Measurements from ENCODE around the gene CA5A.

Gene CA5A

DNA sequence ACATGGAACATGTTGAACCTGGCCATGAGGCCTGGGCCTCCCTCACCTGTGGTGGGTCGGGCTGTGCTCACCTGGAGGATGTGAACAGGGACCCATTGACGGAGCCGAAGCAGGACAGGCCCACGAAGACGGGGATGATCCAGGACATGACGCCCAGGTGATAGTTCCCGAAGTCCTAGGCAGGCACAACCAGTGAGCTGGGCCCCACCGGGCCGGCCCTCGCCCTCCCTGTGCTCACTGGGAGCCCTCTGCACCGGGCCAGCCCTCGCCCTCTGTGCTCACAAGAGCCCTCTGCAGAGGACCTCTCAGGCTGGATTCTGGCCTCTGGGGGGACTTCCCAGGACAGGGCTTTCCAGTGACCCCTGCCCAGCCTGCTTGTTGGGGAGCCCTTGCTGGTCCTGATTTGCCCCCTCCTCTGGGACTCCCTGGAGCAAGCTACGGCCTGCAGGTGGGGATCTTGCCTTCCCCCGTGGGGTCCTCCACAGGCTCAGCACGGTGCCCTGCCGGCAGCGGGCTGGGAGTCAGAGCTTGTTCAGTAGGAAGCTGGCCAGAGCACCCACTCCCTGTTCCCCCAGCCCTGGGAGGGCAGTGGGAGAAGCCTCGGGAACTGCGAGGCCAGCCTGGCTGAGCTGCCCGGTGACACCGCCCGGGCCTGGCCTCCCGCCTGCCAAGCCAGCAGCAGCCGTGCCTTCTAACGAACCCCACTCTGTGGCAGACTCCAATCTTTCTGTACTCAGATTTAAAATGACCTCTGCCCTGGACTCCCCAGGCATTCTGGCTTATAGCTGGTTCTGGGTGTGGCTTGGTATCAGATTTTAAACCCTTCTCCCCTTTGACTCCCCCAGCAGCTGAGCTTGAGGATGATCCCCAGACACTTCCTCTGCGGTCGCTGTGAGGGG, 97.4 kb downstream of the CA5A start:
- H3K4me3 ChIP-seq (replicated peaks in 1 of 2; ENCODE audit: low read depth in 2 of 2, low read length in 2 of 2), result no peak overlapping the region
- DNase-seq (ENCODE audit: low read depth in 2 of 2), result no peak
- TF ChIP-seq, protein P1, sequence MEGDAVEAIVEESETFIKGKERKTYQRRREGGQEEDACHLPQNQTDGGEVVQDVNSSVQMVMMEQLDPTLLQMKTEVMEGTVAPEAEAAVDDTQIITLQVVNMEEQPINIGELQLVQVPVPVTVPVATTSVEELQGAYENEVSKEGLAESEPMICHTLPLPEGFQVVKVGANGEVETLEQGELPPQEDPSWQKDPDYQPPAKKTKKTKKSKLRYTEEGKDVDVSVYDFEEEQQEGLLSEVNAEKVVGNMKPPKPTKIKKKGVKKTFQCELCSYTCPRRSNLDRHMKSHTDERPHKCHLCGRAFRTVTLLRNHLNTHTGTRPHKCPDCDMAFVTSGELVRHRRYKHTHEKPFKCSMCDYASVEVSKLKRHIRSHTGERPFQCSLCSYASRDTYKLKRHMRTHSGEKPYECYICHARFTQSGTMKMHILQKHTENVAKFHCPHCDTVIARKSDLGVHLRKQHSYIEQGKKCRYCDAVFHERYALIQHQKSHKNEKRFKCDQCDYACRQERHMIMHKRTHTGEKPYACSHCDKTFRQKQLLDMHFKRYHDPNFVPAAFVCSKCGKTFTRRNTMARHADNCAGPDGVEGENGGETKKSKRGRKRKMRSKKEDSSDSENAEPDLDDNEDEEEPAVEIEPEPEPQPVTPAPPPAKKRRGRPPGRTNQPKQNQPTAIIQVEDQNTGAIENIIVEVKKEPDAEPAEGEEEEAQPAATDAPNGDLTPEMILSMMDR (IDR thresholded peaks at IDR 0.05; ENCODE audit: low read depth, low read length), result no peak

Measured in cardiac fibroblast (primary cell).